Measurements from ENCODE around the gene NPPC.
"Not testable (repeated sequence)": the region's sequence is repeated elsewhere in the genome, so short reads cannot be mapped to it uniquely, and the experiment has no call there.

The NPPC gene

DNA sequence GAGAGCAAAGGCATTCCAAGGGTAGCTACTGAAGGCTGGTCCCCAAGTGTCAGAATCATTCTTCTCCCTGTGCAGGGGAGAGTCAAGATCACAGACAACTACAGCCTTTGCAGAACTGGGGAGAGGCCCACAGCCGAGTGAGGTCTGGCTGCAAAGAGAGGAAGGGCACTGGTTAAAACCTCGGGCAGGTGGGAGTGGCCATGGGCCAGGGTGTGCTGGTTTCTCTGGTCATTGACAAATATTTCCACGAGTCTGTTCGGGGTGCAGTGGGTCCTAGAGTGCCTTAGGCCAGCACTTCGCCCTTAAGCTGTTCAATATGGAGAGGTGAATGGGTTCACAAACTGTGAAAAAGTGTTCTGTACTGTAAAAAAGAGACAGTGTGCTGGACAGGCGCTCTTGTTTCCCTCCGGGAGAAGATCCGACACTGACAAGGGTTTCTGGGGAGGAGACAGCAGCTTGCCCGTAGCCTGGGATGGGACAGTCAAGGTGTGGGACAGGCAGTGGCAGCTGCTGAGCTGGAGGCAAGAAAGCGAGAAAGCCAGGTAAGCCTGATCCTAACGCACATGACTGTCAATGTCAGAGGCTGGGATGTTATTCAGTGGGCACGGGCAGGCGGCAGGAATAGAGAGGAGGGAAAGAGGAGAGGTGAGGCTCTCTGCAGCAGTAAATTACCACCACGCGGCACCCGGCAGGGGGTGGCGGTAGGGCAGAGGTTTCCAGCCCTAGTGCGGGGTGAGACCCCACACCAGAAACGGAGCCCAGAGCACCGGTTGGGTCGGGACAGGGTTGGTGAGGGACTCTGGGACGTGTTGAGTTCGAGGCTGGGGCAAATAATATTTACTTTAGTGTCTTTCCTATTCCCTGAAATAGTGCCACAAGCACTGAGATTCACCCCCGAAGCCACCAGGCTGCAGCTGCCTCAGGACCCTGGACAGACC, 2.0 kb downstream of the NPPC start:
- DNase-seq = no peak
- in situ Hi-C loops (cut with HindIII; ENCODE audit: low pct_ligation_motif_present, low pct_unique_long_range_greater_than_20kb, low sequenced_read_pairs) = no loop called here

DNA sequence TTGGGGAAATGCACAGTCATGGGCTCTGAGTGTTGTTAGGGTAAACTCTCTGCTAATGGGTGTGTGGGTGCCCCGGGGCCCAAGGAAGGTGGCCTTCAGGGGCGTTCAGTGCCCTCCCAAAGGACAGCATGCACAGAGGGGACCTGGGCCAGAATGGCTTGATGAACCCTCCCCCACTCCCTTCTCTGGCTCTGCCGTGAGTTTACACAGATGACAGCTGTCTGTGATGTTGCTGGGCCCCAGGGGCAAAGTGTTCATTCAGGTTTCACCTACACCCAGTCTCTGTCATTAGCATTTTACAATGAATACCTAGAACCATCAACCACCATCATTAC, 3.2 kb downstream of the NPPC start:
- in situ Hi-C loops (cut with HindIII; ENCODE audit: low pct_ligation_motif_present, low pct_unique_long_range_greater_than_20kb, low sequenced_read_pairs) = no loop called here
- no peak for DNase-seq

DNA sequence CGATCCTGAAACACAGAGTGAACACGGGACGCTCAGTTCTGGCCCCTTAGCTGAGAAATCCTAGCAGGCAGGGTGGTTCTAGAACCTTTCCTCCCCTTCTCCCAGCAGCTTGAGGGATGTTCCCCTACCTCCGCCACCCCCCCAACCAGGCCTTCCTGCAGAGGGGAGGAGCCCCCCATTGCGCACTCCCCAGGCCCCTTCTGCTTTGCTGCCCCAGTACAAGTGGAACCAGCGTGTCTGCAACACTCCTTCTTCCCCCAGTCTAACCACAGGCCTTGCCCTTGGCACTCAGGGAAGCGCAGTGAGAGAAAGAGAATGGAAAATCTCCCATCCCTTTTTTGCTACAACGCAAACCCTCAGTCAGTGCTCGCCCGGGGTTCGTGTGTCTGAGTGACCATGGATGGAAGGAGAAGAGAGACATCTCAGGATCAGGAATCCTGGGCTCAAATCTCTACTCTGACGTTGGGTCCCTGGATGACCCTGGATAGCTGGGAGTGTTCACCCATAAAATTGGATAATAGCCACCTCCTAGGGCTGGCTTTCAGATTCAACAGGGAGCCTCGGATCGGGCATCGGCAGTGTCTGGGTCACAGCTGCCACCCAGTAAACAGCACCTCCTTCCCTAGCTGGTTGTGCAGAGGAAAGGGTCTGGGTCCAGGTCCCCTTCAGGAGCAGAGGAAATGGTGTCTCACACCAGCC, 3.7 kb downstream of the NPPC start:
- in situ Hi-C loops (cut with HindIII; ENCODE audit: low pct_ligation_motif_present, low pct_unique_long_range_greater_than_20kb, low sequenced_read_pairs) = no loop called here
- no peak for DNase-seq

DNA sequence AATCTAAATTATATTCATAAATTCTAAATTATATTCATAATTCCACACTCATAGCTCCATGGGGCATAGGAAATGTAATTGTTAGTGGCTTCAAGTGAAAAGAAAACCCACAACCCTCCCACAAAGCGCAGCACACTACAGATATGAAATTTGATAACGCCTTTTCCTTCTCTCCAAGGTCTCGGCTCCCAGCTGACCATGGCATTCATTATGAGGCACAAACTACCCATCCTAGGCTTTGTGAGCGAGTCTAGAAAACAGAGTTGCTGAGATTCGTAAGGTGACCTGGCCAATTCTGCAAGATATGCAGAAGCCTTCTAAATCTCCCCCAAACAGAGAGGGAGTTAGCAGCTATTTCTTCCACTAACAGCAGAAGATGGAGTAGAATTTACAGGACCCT, 5.4 kb downstream of the NPPC start:
- in situ Hi-C loops (cut with HindIII; ENCODE audit: low pct_ligation_motif_present, low pct_unique_long_range_greater_than_20kb, low sequenced_read_pairs) = no loop called here

DNA sequence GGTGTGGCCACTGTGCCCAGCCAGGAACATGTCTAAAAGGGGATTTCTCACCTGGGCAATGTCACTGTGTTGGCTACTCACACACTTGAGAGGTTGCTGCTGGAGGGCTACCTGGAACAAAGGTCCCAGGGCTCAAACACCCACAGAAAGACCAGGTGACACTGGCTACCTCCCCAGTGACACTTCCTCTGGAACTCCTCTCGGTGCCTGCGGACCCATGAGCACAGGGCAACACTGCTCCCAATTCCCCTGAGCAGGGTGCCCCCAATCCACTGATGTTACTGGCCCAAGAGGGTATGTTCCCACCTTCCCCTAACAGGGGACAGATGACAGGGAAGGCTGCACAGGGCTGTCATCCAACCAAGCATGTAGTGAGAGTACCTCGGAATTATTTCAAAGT, 5.8 kb downstream of the NPPC start:
- in situ Hi-C loops (cut with HindIII; ENCODE audit: low pct_ligation_motif_present, low pct_unique_long_range_greater_than_20kb, low sequenced_read_pairs) = no loop called here
- DNase-seq = no peak

More for the DNA sequence above, 5.4 kb downstream of the NPPC start:
- DNase-seq = no peak

DNA sequence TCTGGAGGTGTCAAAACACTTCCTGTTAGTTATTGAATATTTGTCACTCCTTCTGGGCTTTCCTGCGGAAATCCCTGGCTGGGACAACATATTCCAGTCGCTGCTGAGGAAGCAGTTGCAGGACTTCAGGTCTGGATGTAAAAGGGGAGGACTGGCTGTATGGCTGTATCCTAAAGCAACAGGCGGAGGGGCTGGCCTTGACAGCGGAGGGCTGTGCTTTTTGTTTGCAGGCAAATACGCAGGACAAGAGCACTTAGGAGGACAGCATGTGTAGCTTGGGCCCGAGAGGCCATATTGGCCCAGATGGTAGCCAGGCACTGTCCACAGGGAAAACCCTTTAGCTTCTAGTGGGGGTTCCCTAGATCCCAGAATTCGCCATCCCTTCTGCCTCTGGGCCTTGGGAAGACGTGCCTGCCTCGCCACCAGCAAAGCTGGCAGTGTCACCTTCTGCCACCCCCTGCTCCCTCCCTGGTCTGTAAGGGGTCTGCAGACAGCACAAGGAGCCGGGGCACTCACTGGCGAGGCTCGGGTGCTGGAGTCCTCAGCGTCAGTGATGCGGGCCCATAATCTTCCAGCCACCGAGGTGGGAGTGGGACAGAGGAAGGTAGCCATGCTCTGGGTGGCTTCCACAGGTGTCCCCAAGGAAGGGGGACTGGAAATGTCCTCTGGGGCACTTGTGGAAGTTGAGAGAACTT, 6.7 kb downstream of the NPPC start:
- in situ Hi-C loops (cut with HindIII; ENCODE audit: low pct_ligation_motif_present, low pct_unique_long_range_greater_than_20kb, low sequenced_read_pairs) = no loop called here
- no peak for DNase-seq

DNA sequence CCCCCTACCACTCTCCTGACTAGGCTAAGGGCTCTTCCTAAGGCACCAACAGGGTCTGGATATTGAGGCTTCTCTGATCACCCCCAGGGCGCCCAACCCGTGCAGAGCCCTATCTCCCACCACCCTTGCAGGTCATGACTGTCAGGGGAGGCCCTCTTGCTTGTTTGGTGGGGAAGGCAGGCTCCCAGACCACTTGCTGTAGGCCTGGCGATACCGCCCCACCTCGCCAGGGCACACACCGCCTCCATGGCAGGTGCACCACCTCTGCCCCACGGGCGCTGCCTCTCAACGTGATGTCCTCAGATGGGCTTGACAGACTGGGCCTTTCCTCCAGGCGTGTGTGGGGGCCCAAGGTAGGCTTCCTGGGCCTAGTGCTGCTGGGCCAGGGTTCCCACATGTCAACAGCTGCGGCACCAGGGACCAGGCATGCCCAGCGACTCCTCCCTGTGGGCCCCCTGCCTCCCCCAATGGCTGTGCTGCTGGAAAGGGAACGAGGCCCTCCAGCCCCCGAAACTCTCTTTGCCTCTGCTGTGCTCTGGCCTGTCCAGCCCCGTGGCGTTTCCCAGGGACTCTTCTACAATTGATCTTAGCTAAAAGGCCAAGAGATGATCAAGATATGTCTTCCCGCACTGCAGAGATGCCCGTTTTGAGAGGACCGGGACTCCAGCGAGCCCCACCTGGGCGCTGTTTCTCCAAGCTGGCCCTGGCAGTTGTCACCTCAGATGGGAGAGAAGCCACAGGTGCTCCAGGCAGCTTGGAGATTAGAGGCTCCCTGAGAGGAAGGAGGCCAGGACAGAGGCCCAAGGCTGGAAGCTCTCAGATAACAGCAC, 7.5 kb downstream of the NPPC start:
- DNase-seq = no peak
- in situ Hi-C loops (cut with HindIII; ENCODE audit: low pct_ligation_motif_present, low pct_unique_long_range_greater_than_20kb, low sequenced_read_pairs) = no loop called here

DNA sequence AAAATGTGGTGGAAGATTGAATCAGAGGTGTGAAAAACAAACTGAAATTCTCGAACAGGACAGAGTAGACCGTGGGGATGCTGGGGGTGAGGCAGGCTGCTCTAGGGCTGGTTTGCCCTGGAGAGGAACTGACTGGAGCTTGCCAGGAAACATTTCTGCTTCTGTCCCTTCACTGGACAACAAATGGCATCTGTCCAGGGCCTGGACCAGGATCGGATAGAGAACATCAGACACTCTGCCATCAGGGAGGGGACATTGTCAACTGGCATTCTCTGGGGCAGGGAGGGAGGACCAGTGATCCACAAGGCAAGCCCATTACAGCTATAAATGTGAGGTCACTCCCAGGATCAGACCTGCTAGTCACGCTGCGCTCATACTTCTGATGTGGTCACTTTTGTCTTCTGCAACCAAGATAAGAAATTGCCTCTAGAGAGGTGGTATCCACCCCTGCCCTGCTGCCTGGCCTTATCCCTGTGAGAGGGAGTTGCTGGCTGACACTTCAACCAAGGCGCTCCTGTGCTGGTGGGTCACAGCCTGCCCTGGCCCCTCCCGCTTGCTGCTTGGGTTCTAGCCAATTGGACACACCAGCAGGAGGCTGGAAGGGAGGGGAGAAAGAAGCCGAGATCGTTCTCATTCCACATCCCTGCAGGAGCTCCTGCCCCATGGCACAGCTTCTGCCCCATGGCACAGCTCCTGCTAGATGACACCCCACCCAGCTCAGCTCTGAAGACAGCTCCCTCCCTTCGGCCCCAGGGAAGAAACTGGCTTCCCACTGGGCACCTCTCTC, 8.7 kb downstream of the NPPC start:
- in situ Hi-C loops (cut with HindIII; ENCODE audit: low pct_ligation_motif_present, low pct_unique_long_range_greater_than_20kb, low sequenced_read_pairs) = no loop called here
- DNase-seq = no peak

DNA sequence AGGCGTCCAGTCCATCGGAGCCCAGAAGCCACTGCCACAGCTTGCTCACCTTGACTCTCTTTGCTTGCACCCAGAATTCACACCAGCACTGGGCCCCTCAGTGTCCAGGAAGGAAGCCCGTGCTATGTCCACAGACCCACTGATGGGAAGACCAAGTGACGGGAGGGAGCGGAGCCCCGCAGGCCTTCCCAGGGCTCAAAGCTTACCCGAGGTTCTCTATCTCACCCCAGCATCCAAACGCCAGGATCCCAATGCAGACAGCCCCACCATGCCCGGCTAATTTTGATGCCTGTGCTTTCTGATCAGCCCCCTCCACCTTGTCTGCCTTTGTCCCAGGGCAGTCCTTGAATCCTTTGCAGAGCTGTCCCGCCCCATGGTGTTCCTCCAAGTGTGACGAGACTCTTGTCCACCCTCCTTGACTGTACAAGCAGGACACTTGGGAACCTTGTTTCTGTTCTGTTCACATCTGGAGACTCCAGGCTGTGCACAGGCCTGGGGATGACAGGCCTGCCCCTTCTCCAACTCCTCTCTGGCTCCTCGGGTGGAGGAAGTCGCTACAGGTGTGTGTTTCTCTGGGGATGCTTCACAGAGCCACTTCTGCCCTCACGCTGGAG, 12.0 kb downstream of the NPPC start:
- no peak for DNase-seq
- in situ Hi-C loops (cut with HindIII; ENCODE audit: low pct_ligation_motif_present, low pct_unique_long_range_greater_than_20kb, low sequenced_read_pairs) = no loop called here

DNA sequence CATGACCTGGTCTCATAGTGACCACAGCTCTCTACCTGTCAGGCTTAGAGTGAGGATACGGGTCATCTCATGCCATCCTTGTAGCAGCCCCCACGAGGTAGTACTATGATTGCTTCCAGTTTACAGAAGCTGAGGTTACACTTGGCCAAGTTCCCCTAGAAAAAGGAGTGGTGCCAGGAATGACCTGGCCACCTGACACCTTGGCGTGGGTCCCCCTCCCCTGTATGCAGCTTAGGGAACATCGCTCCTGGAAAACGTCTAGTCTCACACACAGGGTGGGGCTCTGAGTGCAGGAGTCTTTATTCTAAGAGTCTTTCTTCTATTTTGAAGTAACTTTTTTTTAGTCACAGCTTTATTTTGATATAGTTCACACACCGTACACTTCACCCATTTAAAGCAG, 14.8 kb downstream of the NPPC start:
- no peak for DNase-seq
- in situ Hi-C loops (cut with HindIII; ENCODE audit: low pct_ligation_motif_present, low pct_unique_long_range_greater_than_20kb, low sequenced_read_pairs) = no loop called here

DNA sequence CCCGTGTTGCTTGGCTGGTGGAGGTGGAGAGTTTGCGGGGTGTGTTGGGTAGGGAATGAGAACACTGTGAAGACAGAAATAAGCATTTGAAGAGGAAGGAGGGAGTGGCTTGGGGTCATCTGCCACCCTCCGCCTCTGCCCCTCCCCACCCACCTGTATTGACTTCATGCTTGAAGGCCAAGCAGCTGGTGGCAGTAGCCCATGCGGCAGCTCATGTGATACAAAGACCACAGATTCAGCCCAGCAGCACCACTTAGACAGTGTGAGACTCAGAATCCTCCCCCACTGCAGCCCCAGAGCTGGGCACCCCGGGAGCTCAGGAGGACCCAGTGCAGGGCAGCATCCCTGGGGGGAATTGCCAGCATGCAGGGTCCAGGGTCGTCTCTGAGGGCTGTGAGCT, 15.4 kb downstream of the NPPC start:
- no peak for DNase-seq
- in situ Hi-C loops (cut with HindIII; ENCODE audit: low pct_ligation_motif_present, low pct_unique_long_range_greater_than_20kb, low sequenced_read_pairs) = no loop called here

DNA sequence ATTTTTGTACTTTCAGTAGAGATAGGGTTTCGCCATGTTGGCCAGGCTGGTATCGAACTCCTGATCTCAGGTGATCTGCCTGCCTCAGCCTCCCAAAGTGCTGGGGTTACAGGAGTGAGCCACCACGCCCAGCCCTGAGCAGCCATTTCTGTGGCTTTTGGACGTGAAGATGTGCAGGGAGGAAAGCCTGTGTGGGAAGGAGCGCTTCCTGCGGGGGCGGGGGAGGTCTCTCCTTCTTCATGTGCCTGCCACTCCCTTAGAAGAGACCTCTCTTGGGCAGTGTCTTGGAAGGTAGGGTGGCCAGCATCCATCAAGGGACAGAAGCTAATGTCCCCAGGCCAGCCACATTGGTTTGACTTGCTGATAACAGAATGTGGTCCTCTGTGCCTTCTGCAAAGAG, 16.0 kb downstream of the NPPC start:
- DNase-seq; in situ Hi-C loops (cut with HindIII; ENCODE audit: low pct_ligation_motif_present, low pct_unique_long_range_greater_than_20kb, low sequenced_read_pairs): not testable (repeated sequence)

DNA sequence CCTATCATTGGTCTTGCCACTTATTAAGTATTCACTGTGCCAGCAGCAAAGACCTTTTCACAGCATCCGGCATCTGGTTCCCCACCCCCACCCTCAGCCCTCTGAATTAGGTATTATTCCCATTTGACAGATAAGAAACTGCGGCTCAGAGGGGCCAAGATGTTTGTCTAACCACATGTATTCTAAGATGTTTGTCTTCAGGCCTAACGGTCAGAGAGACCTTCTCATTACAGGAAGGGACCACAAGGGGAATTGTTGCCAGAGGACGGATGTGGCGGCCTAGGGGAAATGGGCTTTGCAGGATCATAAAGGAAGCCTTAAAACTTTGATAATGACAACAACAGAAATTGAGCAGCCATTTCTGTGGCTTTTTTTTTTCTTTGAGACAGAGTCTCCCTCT, 16.6 kb downstream of the NPPC start:
- in situ Hi-C loops (cut with HindIII; ENCODE audit: low pct_ligation_motif_present, low pct_unique_long_range_greater_than_20kb, low sequenced_read_pairs) = no loop called here
- no peak for DNase-seq

DNA sequence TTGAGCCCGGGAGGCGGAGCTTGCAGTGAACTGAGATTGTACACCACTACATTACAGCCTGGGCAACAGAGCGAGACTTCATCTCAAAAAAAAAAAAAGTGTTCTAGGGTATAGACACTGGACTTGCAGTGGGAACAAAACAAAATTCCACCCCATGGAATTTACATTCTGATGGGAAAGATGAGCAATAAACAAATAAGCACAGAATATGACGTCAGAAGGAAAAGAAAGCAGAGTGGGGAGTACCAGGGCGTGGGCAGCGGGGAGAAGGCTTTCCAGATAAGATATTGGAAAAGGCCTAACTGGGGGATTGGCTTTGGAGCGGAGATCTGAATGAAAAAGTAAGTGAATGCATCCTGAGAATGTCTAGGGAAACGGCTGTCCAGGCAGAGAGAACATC, 17.6 kb downstream of the NPPC start:
- in situ Hi-C loops (cut with HindIII; ENCODE audit: low pct_ligation_motif_present, low pct_unique_long_range_greater_than_20kb, low sequenced_read_pairs) = no loop called here
- no peak for DNase-seq

DNA sequence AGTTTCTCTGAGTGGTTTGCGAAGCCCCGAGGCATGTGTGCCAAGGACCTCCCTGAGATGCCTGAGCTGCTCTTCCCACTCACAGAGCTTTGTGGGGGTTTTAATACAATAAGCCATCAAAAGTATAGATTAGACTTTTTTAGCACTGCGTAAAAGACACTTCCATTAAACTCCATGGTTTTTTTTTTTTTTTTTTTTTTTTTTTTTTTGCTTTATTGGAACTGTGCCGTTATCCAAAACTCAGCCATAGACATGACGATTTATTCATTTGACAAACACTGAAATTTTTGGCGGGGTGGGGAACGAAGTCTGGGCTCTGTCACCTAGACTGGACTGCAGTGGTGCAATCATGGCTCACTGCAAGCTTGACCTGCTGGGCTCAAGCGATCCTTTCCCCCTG, 18.4 kb downstream of the NPPC start:
- DNase-seq = no peak
- in situ Hi-C loops (cut with HindIII; ENCODE audit: low pct_ligation_motif_present, low pct_unique_long_range_greater_than_20kb, low sequenced_read_pairs) = no loop called here

DNA sequence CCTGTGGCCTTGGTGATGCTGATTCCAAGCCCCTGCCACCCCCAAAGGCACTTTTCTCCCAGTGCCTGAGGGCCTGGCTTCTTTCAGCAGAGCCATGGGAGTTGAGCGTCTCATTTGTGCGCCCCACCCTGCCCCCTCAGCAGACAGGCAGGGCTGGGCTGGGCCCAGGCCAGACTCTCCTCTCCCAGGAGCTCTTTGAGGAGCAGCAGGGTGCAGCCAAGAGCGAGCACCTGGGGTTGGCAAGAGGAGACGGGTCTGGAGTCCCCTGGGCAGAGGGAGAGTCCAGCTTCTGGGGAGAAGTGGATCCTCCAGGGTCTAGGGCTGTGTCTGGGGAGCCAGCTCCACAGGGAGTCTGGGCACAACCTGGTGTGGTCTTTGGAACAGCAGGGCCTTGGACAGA, 21.2 kb downstream of the NPPC start:
- in situ Hi-C loops (cut with HindIII; ENCODE audit: low pct_ligation_motif_present, low pct_unique_long_range_greater_than_20kb, low sequenced_read_pairs) = no loop called here
- DNase-seq = no peak

DNA sequence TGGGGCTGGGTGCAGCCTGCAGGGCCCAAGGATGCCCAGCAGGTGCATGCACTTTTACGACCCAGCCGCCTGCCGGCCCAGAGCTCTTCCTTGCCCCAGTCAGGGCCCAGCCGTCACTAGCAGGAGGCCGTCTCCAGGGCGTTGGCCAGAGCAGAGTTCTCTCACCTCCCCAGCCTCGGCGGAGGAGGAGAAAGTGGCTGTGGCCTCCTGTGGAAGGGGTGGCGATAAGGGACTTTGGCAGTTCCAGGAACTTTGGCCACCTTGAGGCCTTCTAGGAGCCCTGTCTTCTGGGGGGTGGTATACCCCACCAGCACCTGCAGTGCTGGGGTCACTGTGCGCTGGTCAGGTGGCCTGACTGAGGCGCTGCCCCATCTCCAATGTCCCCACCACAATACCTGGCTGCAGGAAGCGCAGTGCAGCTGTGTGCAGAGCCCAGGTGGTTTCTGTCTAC, 22.0 kb downstream of the NPPC start:
- DNase-seq = no peak
- in situ Hi-C loops (cut with HindIII; ENCODE audit: low pct_ligation_motif_present, low pct_unique_long_range_greater_than_20kb, low sequenced_read_pairs) = no loop called here

DNA sequence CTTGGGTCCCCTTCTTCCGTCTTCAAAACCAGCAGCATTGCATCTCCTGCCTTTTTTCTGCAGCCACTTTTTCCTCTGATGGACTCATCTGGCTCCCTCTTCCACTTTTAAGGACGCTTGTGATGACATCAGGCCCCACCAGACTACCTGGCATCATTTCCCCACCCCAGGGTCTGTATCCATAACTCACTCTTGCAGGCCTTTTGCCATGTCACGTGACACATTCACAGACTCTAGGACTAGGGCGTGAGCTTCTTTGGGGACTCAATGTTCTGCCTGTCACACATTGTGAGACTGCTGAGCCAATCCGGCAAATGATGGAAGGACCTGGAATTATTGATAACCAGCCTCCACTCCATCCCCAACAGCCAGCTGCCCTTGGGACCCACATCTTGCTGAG, 23.6 kb downstream of the NPPC start:
- in situ Hi-C loops (cut with HindIII; ENCODE audit: low pct_ligation_motif_present, low pct_unique_long_range_greater_than_20kb, low sequenced_read_pairs) = no loop called here
- DNase-seq = no peak

Measured in ACHN (cell line).